Neural cell (in vitro differentiated cells): ENCODE measurements around the gene GRK7.

ENCODE experiments used
- EZH2 ChIP-seq: fragments of 200-600, 300-800 bp; shearing (Covaris generic), sonication (generic); IDR thresholded peaks from 2 replicates; pipeline ENCODE4 v1.6.1; 2014; ENCODE audit warnings: antibody characterized with exemption, low read length, borderline replicate concordance, mild to moderate bottlenecking; ENCODE audit not compliant: insufficient read depth, poor library complexity, severe bottlenecking
- MXI1 ChIP-seq: fragments of 450-650 bp; conservative IDR thresholded peaks from 2 replicates; pipeline ENCODE4 v1.6.1; 2014; ENCODE audit warnings: antibody characterized with exemption, mild to moderate bottlenecking; ENCODE audit not compliant: poor library complexity, severe bottlenecking
- POLR2AphosphoS5 ChIP-seq: IDR thresholded peaks from 2 replicates; pipeline ENCODE4 v1.6.1; 2012
- SMC3 ChIP-seq: fragments of 450-650 bp; conservative IDR thresholded peaks from 2 replicates; pipeline ENCODE4 v1.6.1; 2014; ENCODE audit warnings: antibody characterized with exemption, mild to moderate bottlenecking, moderate library complexity; ENCODE audit not compliant: poor library complexity
- TF ChIP-seq, protein P1 (sequence below): fragments of 450-650 bp; IDR thresholded peaks from 2 replicates; pipeline ENCODE4 v1.5.1; 2014; ENCODE audit warnings: antibody characterized with exemption, mild to moderate bottlenecking, moderate library complexity; ENCODE audit not compliant: poor library complexity, severe bottlenecking
- TF ChIP-seq, protein P2 (sequence below): IDR thresholded peaks from 2 replicates; pipeline ENCODE4 v1.6.1; 2012; ENCODE audit warnings: borderline replicate concordance

DNA sequence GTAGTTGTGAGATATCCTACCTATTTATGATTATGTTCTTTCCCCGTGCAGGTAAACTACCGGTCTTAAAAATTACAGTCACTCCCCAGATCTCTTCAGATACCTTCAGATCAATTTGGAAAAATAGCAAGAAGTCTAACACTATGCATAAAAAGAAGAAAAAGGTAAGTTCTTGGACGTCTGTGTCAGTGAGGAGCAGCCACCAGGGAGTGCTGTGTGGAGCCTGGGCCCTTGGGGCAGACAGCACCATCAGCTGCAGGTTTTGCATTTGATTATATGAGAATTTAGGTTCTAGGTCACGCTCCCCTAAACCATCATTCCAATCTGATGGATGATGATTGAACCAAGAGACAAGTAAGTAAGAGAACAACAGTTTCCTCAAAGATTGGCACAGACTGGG, 34.0 kb upstream of the GRK7 start:
- TF ChIP-seq, protein P1, sequence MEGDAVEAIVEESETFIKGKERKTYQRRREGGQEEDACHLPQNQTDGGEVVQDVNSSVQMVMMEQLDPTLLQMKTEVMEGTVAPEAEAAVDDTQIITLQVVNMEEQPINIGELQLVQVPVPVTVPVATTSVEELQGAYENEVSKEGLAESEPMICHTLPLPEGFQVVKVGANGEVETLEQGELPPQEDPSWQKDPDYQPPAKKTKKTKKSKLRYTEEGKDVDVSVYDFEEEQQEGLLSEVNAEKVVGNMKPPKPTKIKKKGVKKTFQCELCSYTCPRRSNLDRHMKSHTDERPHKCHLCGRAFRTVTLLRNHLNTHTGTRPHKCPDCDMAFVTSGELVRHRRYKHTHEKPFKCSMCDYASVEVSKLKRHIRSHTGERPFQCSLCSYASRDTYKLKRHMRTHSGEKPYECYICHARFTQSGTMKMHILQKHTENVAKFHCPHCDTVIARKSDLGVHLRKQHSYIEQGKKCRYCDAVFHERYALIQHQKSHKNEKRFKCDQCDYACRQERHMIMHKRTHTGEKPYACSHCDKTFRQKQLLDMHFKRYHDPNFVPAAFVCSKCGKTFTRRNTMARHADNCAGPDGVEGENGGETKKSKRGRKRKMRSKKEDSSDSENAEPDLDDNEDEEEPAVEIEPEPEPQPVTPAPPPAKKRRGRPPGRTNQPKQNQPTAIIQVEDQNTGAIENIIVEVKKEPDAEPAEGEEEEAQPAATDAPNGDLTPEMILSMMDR = no peak
- TF ChIP-seq MXI1 = no peak
- no peak for TF ChIP-seq EZH2
- TF ChIP-seq POLR2AphosphoS5 = no peak
- TF ChIP-seq, protein P2, sequence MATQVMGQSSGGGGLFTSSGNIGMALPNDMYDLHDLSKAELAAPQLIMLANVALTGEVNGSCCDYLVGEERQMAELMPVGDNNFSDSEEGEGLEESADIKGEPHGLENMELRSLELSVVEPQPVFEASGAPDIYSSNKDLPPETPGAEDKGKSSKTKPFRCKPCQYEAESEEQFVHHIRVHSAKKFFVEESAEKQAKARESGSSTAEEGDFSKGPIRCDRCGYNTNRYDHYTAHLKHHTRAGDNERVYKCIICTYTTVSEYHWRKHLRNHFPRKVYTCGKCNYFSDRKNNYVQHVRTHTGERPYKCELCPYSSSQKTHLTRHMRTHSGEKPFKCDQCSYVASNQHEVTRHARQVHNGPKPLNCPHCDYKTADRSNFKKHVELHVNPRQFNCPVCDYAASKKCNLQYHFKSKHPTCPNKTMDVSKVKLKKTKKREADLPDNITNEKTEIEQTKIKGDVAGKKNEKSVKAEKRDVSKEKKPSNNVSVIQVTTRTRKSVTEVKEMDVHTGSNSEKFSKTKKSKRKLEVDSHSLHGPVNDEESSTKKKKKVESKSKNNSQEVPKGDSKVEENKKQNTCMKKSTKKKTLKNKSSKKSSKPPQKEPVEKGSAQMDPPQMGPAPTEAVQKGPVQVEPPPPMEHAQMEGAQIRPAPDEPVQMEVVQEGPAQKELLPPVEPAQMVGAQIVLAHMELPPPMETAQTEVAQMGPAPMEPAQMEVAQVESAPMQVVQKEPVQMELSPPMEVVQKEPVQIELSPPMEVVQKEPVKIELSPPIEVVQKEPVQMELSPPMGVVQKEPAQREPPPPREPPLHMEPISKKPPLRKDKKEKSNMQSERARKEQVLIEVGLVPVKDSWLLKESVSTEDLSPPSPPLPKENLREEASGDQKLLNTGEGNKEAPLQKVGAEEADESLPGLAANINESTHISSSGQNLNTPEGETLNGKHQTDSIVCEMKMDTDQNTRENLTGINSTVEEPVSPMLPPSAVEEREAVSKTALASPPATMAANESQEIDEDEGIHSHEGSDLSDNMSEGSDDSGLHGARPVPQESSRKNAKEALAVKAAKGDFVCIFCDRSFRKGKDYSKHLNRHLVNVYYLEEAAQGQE = no peak
- TF ChIP-seq SMC3 = no peak
